Measurements from ENCODE around the gene SPRED3. TPM values are rescaled to one million over a fixed set of nuclear protein-coding genes. Genes with fewer than 3 reads are reported as not detected.
A peak's percentile ranks its signal among the peaks of the same experiment; 100 is the strongest.
"Not testable (repeated sequence)": the region's sequence is repeated elsewhere in the genome, so short reads cannot be mapped to it uniquely, and the experiment has no call there.

SPRED3 gene
- total RNA-seq, 6 experiments from 2014 or later: 0.12 to 0.37 (median 0.22) TPM; not detected in 2

DNA sequence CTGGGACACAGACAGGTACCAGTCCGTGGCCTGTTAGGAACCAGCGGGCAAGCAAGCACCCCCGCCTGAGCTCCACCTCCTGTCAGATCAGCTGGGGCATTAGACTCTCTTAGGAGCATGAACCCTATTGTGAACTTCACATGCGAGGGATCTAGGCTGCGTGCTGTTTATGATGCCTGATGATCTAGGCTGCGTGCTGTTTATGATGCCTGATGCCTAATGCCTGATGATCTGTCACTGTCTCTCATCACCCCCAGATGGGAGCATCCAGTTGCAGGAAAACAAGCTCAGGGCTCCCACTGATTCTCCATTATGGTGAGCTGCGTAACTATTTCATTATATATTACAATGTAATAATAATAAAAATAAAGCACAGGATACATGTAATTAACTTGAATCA is 33.9 kb downstream of the SPRED3 start:
- Histone ChIP-seq H3K27ac (no peak overlapping the region), H3K4me3 (no peak overlapping the region), H3K9me3 (no peaks in the 10 kb centered on the region), H3K4me1 (no peaks in the 10 kb centered on the region), H3K36me3 (no peaks in the 10 kb centered on the region), H3K27me3 (no peaks in the 10 kb centered on the region)
- TF ChIP-seq, protein P1, sequence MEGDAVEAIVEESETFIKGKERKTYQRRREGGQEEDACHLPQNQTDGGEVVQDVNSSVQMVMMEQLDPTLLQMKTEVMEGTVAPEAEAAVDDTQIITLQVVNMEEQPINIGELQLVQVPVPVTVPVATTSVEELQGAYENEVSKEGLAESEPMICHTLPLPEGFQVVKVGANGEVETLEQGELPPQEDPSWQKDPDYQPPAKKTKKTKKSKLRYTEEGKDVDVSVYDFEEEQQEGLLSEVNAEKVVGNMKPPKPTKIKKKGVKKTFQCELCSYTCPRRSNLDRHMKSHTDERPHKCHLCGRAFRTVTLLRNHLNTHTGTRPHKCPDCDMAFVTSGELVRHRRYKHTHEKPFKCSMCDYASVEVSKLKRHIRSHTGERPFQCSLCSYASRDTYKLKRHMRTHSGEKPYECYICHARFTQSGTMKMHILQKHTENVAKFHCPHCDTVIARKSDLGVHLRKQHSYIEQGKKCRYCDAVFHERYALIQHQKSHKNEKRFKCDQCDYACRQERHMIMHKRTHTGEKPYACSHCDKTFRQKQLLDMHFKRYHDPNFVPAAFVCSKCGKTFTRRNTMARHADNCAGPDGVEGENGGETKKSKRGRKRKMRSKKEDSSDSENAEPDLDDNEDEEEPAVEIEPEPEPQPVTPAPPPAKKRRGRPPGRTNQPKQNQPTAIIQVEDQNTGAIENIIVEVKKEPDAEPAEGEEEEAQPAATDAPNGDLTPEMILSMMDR (IDR thresholded peaks at IDR 0.05): no peak
- no peak for TF ChIP-seq POLR2A (IDR thresholded peaks at IDR 0.05)
- ATAC-seq: no peak
- no peak for DNase-seq
- 100% methylated on average over 1 of the region's 7 CpGs for WGBS (ENCODE audit: insufficient coverage, low coverage, low lambda C conversion rate, missing lambda C conversion rate)
- intact Hi-C loops (cut with DNase I): no loop called here

DNA sequence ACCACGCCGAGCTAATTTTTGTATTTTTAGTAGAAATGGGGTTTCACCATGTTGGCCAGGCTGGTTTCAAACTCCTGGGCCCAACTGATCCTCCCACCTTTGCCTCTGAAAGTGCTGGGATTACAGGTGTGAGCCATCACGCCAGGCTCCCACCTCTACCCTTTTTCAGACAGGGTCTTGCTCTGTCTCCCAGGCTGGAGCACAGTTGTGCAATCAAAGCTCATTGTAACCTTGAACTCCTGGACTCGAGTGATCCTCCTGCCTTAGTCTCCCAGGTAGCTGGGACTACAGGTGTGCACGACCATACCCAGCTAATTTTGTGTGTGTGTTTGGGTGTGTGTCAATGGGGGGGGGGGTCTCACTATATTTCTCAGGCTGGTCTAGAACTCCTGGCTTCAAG is 35.8 kb downstream of the SPRED3 start:
- Histone ChIP-seq H3K4me1 (no peaks in the 10 kb centered on the region), H3K4me3 (no peak overlapping the region), H3K27ac (no peak overlapping the region), H3K27me3 (no peaks in the 10 kb centered on the region), H3K9me3 (no peaks in the 10 kb centered on the region), H3K36me3 (no peaks in the 10 kb centered on the region)
- TF ChIP-seq, protein P1 (IDR thresholded peaks at IDR 0.05): no peak
- TF ChIP-seq POLR2A (IDR thresholded peaks at IDR 0.05): no peak
- DNase-seq (no peak), ATAC-seq (no peak)
- intact Hi-C loops (cut with DNase I): no loop called here
- 44% methylated on average over 4 of the region's 5 CpGs for WGBS (ENCODE audit: insufficient coverage, low coverage, low lambda C conversion rate, missing lambda C conversion rate)

DNA sequence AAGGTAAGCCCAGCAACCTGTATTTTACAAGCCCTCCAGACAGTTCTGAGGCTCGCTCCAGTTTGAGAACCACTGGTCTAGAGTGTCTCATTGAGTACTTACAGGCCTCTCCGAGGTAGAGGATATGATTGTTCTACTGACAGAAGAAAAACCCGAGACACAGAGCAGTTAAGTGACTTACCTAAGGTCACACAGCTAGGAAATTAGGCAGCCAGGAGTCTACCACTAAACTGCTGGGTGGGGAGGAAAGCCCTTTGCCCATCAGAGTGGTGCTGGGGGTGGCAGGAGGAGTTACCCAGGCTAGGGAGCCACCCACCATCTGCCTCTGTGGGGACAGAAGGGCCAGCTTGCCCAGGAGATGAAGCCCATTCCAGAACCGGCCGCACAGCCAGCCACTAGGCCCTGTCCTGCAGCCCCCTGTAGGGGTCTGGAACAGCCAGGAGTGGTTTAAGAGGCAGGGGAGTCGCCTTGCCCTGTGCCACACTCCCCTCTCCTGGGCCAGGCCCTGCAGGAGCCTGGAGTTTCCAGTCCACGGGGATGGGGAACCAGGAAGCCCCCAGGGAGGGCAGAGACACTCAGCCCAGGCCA is 36.8 kb downstream of the SPRED3 start:
- H3K36me3 ChIP-seq: no peaks in the 10 kb centered on the region
- WGBS (ENCODE audit: insufficient coverage, low coverage, low lambda C conversion rate, missing lambda C conversion rate): 60% methylated on average over 1 of the region's 7 CpGs
- no peaks in the 10 kb centered on the region for H3K27me3 ChIP-seq
- H3K27ac ChIP-seq: no peak overlapping the region
- peak overlapping the region in 2 of 3 donors; percentile 25 to 38 for H3K4me3 ChIP-seq
- DNase-seq (no peak), ATAC-seq (peak in 2 of 4 donors; percentile 12 to 46)
- intact Hi-C loops (cut with DNase I): no loop called here
- no peaks in the 10 kb centered on the region for H3K4me1 ChIP-seq
- TF ChIP-seq POLR2A (IDR thresholded peaks at IDR 0.05): no peak
- TF ChIP-seq, protein P1 (IDR thresholded peaks at IDR 0.05): no peak
- H3K9me3 ChIP-seq: no peaks in the 10 kb centered on the region

DNA sequence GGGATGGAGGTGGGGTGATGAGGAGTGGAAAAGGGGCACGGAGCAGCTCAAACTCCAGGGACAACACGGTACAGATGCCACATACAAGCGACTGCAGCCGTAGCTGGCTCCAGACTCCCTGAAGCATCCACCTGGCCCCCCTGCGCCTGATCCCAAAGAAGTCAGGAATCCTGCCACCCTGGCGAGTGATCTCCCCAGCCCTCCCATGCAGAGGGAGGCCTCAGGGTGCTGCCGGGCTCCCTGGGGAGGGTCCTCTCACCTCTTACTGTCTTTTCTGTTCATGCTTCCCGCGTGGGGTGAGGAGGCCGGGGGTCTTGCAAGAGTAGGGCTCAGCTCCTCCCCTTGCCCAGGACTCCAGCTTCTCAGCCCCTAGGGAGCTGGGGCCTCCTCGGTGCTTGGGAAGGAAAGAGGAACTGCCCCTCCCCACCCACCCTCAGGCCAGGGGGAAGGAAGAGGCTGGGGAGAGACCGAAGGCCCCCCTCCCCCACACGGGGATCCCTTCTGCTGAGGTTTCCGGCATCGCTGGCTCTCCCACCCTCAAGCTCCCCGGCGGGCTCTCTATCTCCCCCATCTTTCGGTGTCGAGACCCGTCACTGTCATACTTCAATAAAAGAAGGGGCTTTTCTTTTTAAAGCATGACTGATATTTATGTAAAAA is 37.4 kb downstream of the SPRED3 start, which contains the start of gene RASGRP4:
Gene RASGRP4 (minus strand): TSS at position 410 of the 657 bp plus-strand sequence. CDS start 128 bp downstream, at position 282.
- Histone ChIP-seq H3K27ac (no peak within 1 kb of the TSS), H3K27me3 (no peaks in the 10 kb centered on the region), H3K4me3 (peak within 1 kb of the TSS in 2 of 3 donors; percentile 25 to 38), H3K4me1 (no peaks in the 10 kb centered on the region), H3K36me3 (no peaks in the 10 kb centered on the region), H3K9me3 (no peaks in the 10 kb centered on the region)
- peak; percentile 49 to 61 (median 57) for DNase-seq
- intact Hi-C loops (cut with DNase I): no loop called here
- TF ChIP-seq POLR2A (IDR thresholded peaks at IDR 0.05): no peak
- TF ChIP-seq, protein P1 (IDR thresholded peaks at IDR 0.05): no peak
- 12% methylated on average over 10 of the region's 20 CpGs for WGBS (ENCODE audit: insufficient coverage, low coverage, low lambda C conversion rate, missing lambda C conversion rate)
- ATAC-seq: peak; percentile 61 to 72 (median 66)

DNA sequence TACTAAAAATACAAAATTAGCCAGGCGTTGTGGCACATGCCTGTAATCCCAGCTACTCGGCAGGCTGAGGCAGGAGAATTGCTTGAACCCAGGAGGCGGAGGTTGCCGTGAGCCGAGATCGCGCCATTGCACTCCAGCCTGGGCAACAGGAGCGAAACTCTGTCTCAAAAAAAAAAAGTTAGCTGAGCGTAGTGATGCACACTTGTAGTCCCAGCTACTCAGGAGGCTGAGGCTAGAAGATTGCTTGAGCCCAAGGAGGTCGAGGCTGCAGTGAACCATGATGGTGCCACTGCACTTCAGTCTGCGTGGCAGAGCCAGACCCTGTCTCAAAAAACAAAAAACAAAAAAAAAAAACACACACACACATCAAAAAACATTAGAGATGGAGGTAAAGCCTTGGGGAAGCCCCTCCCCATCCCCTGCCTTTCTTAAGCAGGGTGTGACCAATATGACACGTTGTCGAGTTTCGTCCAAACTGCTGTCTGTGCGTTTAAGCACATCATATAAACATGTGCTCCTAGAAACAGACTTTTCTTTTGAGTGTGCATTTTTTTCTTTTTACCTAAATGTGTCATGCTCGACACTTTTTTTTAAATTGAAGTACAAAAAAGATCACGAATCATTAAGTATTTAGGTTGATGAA is 38.7 kb downstream of the SPRED3 start:
- WGBS (ENCODE audit: insufficient coverage, low coverage, low lambda C conversion rate, missing lambda C conversion rate): 38% methylated on average over 10 of the region's 17 CpGs
- intact Hi-C loops (cut with DNase I); H3K9me3 ChIP-seq; ATAC-seq; H3K27me3 ChIP-seq; DNase-seq; H3K4me1 ChIP-seq; H3K4me3 ChIP-seq; H3K27ac ChIP-seq; H3K36me3 ChIP-seq: not testable (repeated sequence)
